ENCODE results near the gene FGGY.
"Not testable (repeated sequence)": the region's sequence is repeated elsewhere in the genome, so short reads cannot be mapped to it uniquely, and the experiment has no call there.

FGGY gene

GRCh38 chr1:59565611-59566410 is 268.9 kb downstream of the FGGY start:
- DNase-seq (ENCODE audit: low read depth in 1 of 2, low spot score in 1 of 2), result no peak

- DNase-seq (ENCODE audit: low read depth in 1 of 2, low spot score in 1 of 2), result no peak
These were observed 271.5 kb downstream of the FGGY start for GRCh38 chr1:59568158-59568935.

- no peak for DNase-seq (ENCODE audit: low read depth in 1 of 2, low spot score in 1 of 2)
These were observed 272.3 kb downstream of the FGGY start for GRCh38 chr1:59569198-59569597.

- no peak for DNase-seq (ENCODE audit: low read depth in 1 of 2, low spot score in 1 of 2)
These were observed 273.6 kb downstream of the FGGY start for GRCh38 chr1:59570524-59570923.

GRCh38 chr1:59574085-59574484 is 277.2 kb downstream of the FGGY start:
- DNase-seq (ENCODE audit: low read depth in 1 of 2, low spot score in 1 of 2), result no peak

GRCh38 chr1:59577774-59578173 is 280.9 kb downstream of the FGGY start:
- no peak for DNase-seq (ENCODE audit: low read depth in 1 of 2, low spot score in 1 of 2)

GRCh38 chr1:59579222-59579621 is 282.3 kb downstream of the FGGY start:
- no peak for DNase-seq (ENCODE audit: low read depth in 1 of 2, low spot score in 1 of 2)

GRCh38 chr1:59580257-59580656 is 283.4 kb downstream of the FGGY start:
- DNase-seq (ENCODE audit: low read depth in 1 of 2, low spot score in 1 of 2), result no peak

- not testable (repeated sequence) for DNase-seq (ENCODE audit: low read depth in 1 of 2, low spot score in 1 of 2)
These were observed 295.5 kb downstream of the FGGY start for GRCh38 chr1:59592410-59592809.

- DNase-seq (ENCODE audit: low read depth in 1 of 2, low spot score in 1 of 2), result no peak
These were observed 296.0 kb downstream of the FGGY start for GRCh38 chr1:59592924-59593323.

- no peak for DNase-seq (ENCODE audit: low read depth in 1 of 2, low spot score in 1 of 2)
These were observed 297.2 kb downstream of the FGGY start for GRCh38 chr1:59593798-59594790.

- DNase-seq (ENCODE audit: low read depth in 1 of 2, low spot score in 1 of 2), result no peak
These were observed 298.9 kb downstream of the FGGY start for GRCh38 chr1:59595774-59596173.

GRCh38 chr1:59596432-59596831 is 299.5 kb downstream of the FGGY start:
- no peak for DNase-seq (ENCODE audit: low read depth in 1 of 2, low spot score in 1 of 2)

- no peak for DNase-seq (ENCODE audit: low read depth in 1 of 2, low spot score in 1 of 2)
These were observed 300.1 kb downstream of the FGGY start for GRCh38 chr1:59596956-59597355.

- no peak for DNase-seq (ENCODE audit: low read depth in 1 of 2, low spot score in 1 of 2)
These were observed 300.7 kb downstream of the FGGY start for GRCh38 chr1:59597420-59598119.

GRCh38 chr1:59598120-59598440 is 301.2 kb downstream of the FGGY start:
- DNase-seq (ENCODE audit: low read depth in 1 of 2, low spot score in 1 of 2), result no peak

GRCh38 chr1:59601041-59601441 is 304.1 kb downstream of the FGGY start:
- no peak for DNase-seq (ENCODE audit: low read depth in 1 of 2, low spot score in 1 of 2)

GRCh38 chr1:59601811-59602210 is 304.9 kb downstream of the FGGY start:
- no peak for DNase-seq (ENCODE audit: low read depth in 1 of 2, low spot score in 1 of 2)

- DNase-seq (ENCODE audit: low read depth in 1 of 2, low spot score in 1 of 2), result no peak
These were observed 307.3 kb downstream of the FGGY start for GRCh38 chr1:59604191-59604590.

GRCh38 chr1:59605184-59605583 is 308.3 kb downstream of the FGGY start:
- no peak for DNase-seq (ENCODE audit: low read depth in 1 of 2, low spot score in 1 of 2)

- no peak for DNase-seq (ENCODE audit: low read depth in 1 of 2, low spot score in 1 of 2)
These were observed 308.9 kb downstream of the FGGY start for GRCh38 chr1:59605761-59606160.

All from stimulated activated CD4-positive, alpha-beta T cell treated with anti-CD3 and anti-CD28 coated beads, Interleukin-15, amount 100 ng/mL, for 1 hour (primary cell).